ENCODE results near the gene TIMP2.
"Not testable (repeated sequence)": the region's sequence is repeated elsewhere in the genome, so short reads cannot be mapped to it uniquely, and the experiment has no call there.

The TIMP2 gene

DNA sequence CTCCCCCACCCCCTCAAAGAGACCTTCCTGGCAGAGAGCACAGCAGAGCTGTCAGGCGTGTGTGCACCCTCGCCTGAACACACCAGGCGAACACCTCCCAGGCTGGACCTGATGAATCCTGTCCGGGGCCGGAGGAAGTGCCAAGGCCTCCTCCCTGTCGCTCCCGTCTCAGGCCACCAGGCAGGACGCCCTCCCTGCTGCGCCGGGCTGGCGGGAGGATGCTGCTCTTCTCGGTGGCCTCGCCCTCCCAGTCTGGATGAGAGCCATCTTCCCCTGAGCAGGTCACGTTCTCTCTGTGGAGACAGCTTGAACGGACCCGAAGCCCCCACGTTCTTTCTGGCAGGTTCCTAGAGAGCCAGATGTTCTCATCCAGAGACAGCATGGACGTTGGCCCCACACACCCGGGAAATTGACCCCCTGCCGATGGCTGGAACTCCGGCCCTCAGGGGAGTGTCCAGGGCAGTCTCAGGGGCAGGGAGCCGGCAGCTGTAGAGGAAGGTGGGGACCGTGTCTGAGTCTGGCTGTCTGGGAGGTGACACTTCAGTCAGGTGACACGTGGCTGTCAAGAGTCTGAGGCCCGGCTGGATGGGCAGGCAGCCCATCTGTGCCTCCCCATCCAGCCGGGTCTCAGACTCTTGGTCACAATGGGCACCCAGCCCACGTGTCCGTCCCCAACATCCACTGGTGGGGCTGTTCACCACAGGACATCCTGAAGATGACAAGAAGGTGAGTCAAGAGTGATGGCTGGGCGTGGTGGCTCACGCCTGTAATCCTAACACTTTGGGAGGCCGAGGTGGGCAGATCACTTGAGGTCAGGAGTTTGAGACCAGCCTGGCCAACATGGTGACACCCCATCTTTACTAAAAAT, 5.0 kb upstream of the TIMP2 start:
- no peak for DNase-seq

DNA sequence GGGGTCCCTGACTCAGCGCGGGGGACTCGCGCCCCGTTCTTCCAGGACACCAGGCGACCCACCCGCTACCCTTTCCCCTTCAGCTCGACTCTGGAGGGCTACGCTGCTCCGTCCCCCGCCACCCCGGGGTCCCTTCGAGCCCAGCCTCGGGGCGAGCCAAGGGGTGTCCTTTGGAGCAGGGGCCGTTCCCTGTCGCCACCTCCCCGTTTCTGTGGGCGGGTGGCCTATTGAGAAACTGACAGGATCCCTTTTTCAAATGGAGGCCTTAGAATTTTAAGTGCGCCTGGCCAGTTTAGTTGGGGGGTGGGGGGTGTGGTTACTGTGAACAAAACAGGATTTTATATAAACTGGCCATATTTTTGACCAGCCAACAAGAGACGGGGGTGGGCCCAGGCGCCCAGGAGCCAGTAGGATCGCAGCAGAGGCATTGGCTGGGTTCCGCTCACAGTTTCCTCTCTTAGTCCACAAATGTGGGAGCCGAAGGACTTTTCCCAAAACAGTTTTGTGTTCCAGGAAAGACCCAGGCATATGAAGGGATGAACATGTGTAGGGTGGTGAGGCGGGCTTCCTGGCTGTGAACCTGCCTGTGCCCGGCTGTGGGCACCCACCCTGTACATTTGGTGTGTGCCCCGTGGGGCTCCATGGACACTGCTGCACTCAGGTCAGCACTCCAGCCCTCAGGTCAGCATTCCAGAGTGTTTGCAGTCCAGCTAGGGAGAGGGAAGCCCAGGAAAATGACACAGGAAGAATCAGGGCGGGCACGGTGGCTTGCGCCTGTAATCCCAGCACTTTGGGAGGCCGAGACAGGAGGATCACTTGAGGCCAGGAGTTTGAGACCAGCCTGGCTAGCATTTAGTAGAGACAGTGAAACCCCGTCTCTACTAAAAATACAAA, 722 bp upstream of the TIMP2 start:
- no peak for DNase-seq

DNA sequence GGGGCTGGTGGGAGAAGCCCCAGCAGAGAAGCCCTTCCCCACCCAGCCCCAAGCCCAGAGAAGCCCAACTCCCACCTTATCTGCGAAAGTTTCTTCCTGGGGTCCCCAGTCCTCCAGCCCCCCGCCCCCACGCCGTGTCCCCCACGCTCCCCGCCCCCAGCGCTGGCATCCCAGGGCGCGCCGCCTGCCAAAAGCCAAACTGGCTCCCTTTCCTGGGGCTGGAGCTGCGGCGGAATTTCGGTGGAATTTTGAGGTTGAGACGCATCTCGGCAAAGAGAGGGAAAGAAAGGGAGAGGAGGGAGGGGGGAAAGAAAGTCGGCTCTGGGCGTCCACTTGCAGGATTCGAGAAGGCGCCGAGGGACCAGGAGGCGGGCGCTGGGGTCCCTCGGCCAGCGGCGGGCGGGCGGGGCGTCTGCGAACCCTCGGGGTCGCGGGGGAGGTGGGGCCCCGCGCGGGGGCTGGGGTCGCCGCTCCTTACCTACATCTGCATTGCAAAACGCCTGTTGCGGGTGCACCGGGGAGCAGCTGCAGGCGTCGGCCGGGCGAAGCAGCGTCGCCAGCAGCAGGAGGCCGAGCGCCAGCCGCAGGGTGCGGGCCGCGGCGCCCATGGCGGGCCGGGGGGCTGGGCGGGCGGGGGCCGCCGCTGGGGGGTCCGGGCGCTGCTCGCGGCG, 571 bp downstream of the TIMP2 start:
- DNase-seq: no peak

DNA sequence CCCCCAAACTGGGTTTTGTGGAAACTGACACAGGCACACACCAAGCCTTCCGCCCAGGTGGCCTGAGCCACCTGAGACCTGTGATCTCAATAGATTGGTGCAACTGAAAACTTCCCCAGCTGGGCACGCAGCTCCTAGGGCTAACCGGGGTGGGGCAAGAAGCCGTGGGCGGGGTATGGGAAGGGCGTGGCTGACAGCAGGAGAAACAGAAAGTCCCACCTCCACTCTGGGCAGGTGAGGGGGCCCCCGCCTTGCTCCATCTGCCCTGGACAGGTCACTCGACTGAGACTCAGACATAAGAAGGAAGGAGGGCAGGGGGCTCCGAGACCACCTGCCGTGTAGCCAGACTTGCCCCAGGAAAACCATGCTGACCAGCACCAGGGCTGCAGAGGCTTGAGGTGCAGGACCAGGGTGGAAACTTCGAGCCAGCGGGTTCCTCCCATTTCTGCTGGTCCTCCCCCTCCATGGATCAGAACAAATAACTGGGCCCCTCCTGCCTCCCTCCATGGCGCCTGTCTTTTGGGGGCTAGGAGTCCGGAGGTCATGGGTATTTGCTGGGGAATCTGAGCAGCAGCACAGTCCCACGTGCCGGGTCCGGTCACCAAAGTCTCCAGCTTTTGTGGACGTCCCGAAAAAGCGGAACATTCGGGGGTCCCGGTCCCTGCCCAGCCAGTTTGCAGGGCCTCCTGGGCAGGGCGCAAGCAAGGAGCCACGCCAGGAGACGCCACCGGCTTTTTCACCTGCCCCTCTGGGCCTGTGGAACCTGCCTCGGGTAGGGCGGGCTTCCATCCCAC, 1.3 kb downstream of the TIMP2 start:
- DNase-seq: no peak

DNA sequence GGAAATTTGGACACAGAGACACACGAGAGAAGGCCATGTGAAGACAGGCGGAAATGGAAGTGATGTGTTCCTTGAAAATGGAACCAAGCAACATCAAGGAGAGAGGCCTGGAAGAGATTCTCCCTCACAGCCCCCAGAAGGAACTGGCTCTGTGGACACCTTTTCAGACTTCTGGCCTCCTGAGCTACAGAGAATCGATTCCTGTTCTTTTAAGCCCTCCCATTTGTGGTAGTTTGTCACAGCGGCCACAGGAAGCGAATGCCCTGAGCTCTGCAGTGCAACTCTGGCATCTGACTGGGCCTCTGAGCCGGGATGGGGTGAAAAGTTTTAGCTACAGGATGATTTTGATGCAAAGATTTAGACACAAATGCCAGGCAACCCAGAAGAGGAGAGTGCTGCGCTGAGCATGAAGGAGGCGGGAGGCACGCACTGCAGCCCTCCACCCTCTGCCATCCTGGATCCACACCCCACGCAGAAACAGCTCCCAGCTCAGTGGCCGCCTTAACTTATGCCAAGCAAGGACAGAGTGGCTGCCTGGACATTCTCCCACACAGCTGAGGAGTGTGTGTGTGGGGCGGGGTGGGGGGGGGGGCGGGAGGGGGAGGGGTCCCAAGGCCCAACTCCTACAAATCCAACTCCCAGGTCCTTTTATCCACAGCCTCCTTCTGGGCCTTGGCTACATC, 2.2 kb downstream of the TIMP2 start:
- DNase-seq: no peak

DNA sequence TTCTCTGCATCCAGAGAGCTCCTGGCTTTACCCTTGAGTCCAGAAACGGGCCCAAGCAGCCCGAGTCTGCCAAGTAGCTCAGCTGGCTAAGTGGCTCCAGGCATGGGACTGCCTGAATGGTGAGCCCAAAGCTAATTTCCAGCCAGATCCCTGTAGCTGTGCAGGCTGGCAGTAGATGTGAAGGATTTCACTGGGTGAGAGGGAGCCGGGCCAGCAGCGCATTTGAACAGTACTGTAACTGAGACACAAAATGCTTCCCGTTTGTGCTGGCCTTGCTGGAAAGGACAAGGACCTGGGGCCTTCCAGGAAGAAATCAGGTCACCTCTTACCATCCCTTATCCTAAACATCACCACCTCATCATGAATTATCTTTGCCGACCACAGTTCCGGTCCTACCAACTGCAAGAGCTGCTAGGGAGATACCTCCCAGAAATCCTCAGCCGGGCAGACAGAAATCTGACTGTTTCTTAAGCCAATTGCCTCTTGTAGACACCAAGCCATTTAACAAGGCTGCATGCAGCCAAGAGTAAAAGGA, 3.7 kb downstream of the TIMP2 start:
- DNase-seq: no peak

DNA sequence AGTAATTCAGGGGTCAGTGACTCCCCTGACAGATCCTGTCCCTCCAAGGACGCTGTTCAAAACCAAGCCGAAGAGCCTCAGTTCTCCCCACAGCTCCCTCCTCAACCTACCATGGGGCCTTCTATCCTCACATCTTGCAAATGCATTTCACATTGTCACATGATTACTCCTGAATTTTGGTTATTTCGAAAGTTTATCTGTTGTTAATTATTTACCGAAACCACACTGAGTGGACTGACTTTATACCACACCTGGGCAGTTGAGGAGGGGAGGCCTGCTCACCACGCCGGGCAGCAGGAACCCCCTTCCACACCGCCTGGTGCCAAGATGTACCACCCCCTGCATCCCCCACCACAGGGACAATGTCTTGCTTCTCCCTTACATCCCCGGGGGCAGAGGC, 4.7 kb downstream of the TIMP2 start:
- DNase-seq: no peak

DNA sequence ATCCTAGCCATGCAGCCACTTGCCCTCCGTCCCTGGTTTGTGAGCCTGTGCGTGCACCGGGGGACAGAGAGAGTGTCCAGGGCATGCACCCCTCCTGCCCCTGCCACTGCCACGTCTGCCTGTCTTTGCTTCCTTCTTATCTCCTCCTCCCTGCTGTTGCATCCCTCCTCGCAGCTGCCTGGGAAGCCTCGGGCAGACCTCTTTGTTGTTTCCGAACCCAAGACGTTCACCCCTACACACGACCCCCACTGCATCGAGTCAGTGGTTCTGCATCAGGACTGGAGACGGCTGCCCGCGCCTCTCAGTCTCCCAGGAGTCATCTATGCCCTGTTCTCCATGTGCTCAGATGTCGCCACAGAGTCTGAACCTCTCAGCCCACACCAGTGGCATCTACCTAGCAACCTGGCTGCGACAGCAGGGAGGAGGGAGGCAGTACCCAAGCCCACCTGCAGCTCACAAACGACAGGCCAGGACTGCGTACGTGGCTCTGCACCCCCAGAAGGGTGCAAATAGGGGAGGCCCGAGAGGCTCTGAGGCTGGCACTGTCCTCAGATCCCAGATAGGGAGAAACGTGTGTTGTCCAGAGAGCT, 5.2 kb downstream of the TIMP2 start:
- no peak for DNase-seq

DNA sequence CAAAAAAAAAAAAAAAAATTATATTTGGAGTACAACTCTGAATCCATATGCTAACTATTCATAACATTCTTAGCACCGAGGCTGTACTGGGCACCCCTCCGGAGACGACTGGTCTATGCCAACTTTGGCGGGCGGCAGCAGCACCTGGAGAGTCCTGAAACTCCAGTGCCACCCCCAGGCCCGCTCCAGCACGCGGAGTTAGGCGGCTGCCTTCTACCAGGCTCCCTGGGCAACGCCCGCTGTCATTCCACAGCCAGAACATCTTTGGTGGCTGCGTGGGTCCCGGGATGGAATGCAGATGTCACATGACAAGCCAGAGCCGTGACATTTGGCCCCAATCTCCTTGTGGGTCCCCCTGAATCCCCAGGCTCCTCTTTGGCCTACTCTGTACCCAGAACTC, 6.2 kb downstream of the TIMP2 start:
- no peak for DNase-seq

DNA sequence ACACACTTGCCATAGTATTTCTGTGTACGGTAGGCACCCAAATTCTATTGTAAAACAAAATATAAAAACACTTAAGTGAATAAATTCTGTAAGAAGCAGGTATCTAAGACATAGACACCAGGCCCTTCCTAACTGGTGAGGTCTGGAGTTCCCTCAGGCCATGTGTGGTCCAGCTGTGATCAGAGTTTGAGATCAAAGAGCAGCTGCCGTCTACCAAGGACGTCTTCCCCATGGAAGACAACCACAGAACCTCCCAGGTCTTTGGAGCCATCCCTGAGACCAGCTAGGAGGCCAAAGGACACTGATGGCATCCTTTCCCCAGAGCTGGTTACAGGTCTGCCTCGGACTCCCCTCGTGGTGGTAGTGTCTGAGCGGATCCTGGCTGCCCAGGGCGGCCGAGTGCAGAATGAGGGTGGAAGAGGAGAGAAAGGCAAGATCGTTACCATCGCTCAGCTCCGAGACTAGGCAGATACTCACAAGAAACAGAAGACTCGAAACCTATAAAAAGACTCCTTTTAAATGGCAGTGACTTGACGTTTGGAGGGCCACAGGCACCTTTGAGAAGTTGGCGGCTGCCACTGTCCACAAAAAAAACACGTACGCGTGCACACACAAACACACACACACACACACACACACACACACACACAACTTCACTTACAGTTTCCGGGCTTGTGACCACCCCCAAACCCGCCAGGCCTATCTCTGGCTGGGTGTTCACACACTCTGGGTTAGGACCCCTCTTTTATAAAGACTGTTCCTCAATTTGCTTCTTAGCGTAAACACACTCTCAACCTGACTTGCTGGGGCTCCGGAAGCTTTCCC, 7.5 kb downstream of the TIMP2 start:
- DNase-seq: no peak

DNA sequence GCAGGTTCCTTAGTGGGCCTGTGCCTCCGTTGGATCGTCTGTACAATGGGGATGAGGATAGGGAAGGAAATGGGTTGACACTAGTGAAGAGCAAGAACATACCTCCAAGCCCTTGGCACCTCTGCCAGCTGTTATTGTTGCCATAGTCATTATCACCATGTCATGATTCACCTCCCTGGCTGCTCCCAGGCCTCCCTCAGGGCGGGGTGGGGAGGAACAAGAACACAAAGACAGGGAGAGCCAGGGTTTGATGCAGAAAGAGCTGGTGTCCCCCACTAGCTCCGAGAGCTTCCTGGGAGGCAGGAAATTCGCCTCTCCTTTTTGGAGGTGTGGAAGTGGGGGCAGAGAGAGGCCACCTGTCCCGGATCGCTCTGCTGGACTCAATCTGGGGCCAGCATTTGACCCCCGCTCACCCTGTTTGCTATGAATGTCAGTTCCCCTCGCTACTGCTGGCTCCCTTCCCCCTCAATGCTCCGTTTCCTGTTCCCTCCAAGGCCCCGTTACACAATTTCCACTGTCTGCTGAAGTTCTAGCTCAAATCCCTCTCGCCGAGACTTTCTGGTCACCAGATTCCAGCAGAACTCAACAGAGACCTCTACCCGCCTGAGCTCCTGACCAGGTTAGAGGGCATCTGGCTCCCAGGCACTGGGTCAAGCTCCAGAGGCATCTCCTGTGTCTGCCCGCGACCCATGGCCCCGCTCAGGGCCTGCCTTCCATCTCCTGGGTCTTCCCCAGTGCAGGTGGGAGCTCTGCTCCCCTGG, 9.1 kb downstream of the TIMP2 start:
- DNase-seq: no peak

DNA sequence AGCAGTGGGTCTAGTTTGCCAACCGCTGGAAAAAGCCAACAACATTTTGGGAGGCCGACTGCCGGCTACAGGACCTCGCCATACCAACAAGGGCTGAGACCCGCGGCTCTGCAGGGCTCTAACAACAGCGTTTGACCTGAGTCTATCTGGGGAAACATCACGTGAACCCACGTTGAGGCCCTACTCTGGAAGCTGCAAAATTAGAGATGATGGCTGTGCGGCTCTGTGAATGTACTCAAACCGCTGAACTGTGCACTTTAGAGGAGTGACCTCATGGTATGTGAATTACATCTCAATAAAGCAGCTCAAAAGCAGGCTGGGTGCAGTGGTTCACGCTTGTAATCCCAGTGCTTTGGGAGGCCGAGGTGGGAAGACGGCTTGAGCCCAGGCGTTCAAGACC, 12.1 kb downstream of the TIMP2 start:
- DNase-seq: no peak

DNA sequence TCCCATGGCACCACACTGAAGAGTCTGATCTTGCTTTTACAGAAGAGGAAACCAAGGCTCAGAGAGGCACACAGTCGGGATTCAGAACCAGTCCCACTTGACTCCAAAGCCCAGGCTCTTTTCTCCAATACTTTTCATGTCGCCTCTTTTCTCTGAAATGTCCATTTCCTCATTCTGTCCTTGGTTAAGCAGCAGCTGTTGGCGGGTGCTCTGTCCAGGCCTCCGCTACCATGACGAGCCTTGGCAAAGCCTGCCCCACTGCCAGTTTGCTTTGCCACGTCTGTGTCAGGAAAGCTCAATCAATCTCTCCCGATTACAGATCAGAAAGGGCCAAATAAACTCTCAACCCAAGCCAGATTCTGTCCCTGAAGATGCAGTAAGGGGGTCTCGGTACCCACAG, 13.1 kb downstream of the TIMP2 start:
- no peak for DNase-seq

DNA sequence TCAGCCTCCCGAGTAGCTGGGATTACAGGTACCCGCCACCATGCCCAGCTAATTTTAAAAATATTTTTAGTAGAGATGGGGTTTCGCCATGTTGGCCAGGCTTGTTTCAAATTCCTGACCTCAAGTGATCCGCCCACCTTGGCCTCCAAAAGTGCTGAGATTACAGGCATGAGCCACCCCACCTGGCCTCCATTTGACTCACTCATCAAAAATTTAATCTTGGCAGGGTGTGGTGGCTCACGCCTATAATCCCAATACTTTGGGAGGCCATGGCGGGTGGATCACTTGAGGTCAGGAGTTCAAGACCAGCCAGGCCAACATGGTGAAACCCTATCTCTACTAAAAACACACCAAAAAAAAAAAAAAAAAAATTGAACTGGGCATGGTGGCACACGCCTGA, 13.6 kb downstream of the TIMP2 start:
- not testable (repeated sequence) for DNase-seq

DNA sequence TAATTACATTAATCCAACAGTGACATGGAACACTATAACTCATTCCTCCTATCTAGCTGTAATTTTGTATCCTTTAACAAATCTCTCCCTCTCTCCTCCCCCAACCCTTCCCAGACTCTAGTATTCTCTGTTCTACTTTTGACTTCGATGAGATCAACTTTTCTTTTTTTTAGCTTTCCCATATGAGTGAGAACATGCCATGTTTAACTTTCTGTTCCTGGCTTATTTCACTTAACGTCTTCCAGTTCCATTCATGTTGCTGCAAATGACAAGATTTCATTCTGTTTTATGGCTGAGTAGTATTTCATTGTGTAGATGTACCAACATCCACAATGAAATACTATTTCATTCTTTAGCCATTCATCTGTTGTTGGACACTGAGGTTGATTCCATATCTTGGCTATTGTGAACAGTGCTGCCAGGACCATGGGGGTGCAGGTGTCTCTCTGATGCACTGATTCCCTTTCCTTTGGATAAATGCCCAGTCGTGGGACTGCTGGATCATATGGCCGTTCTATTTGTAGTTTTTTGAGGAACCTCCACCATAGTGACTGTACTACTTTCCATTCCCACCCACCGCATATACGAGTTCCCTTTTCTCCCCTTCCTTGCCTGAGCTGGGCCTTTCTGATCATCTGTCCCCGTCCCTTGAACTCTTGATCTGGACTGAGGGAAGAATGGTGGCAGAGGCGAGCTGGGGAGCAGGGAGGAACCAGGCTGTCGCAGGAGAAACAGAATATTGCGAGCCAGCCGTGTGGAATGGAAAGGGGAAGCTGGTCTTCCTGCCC, 14.5 kb downstream of the TIMP2 start:
- DNase-seq: no peak

DNA sequence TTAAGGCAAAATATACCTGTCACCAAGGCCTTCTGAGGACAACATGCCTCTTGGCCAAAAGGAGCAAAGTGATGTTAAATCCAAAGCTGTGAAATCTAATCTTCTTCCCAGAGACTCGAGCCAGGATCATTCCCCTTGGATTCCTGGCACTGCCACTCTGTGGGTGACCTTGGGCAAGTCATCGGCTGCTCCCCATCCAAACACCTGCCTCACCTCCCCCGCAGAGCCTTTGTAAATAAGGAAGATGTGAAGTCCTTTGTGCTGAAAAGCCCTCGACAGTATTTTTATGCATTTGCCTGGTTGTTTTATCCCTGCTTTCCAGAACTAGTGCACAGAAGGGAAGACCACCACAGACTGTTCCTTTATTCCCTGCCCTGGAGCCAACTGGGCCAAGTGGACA, 16.8 kb downstream of the TIMP2 start:
- no peak for DNase-seq

DNA sequence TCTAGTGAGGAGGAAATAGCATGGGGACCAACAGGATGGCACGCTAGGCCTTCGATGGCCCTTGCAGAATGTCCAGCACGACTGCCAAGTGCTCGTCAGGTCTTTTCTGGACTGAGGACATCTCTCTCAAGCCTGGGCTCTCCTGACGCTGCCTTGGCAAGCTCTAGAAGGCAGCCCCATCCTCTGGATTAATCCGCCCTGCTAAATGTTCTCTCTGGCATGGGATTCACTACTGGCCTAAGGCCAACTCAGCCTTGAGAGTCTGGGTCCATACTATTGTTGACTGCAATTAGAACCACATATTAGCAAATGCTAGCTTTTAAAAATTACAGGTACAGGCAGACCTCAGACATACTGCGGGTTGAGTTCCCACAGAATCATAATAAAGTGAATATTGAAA, 19.6 kb downstream of the TIMP2 start:
- no peak for DNase-seq

DNA sequence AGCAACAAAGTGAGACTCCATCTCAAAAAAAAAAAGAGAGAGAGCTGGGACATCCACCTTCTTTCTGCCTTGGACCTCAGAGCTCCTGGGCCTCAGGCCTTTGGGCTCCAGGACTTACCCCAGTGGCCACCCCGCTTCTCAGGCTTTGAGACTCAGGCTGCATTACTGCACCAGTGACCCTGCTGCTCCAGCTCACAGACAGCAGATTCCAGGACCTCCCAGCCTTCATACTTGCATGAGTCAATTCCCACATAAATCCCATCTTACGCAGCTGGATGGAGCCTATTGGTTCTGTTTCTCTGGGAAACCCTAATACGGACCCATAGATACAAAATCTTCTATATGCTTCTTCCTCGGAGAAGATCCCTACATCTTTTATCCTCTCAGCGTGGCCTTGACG, 20.1 kb downstream of the TIMP2 start:
- no peak for DNase-seq

DNA sequence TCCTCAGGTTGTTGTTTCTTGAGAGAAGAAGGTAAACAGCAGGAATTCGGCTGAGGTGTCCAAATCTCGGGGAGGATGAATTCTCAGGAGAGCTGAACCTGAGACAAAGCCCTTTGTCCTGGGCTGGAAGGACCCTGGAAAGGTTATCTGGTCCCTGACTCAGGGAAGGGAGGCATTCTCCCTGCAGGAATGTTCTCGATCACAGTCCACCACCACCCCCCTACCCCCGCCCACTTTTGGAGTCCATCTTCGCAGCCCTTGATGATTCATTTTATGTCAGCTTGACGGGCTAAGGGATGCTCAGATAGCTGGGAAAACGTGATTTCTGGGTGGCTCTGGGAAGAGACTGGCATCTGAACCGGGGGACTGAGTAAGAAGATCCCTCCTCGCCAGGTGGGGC, 20.8 kb downstream of the TIMP2 start:
- no peak for DNase-seq

Data from NK-92 treated with Interleukin-12 subunit alpha and Interleukin-12 subunit beta, amount 100 ng/mL, for 24 hours (cell line).